GM23338 (cell line): ENCODE results near the gene LSM14A.
A peak's percentile ranks its signal among the peaks of the same experiment; 100 is the strongest.

Experiments used
- CREB1 ChIP-seq: fragments of 250-450 bp; sonication (Bioruptor Pico); IDR thresholded peaks from 2 replicates; pipeline ENCODE4 v1.5.0; 2020; ENCODE audit warnings: low read depth, mild to moderate bottlenecking, moderate library complexity
- EZH2 ChIP-seq: fragments of 200-600 bp; sonication (generic); IDR thresholded peaks from one replicate; pipeline ENCODE4 v1.8.0; 2017; ENCODE audit warnings: antibody characterized with exemption, mild to moderate bottlenecking, low read depth; ENCODE audit not compliant: unreplicated experiment
- EZH2phosphoT487 ChIP-seq: fragments of 200-600 bp; sonication (generic); IDR thresholded peaks from one replicate; pipeline ENCODE4 v1.8.1; 2018; ENCODE audit warnings: antibody characterized with exemption; ENCODE audit not compliant: unreplicated experiment
- POLR2AphosphoS5 ChIP-seq: IDR thresholded peaks from 2 replicates; pipeline ENCODE4 v1.6.1; 2016; ENCODE audit warnings: antibody characterized with exemption, low read depth
- TF ChIP-seq, protein P1 (sequence below), 2 experiments: fragments of 200-600 bp in 1 of 2; sonication (generic) in 1 of 2; conservative IDR thresholded peaks; 2 replicates each; pipeline versions ENCODE4 v1.5.1 to v1.6.1; 2016 to 2017; ENCODE audit warnings: antibody characterized with exemption in 2 of 2, low read depth in 2 of 2, mild to moderate bottlenecking in 2 of 2, moderate library complexity in 1 of 2
- TF ChIP-seq, protein P2 (sequence below): IDR thresholded peaks from one replicate; pipeline ENCODE4 v1.6.1; 2018; ENCODE audit warnings: antibody characterized with exemption; ENCODE audit not compliant: unreplicated experiment
- TF ChIP-seq, protein P3 (sequence below): IDR thresholded peaks from 2 replicates; pipeline ENCODE4 v1.6.1; 2016; ENCODE audit warnings: antibody characterized with exemption

DNA sequence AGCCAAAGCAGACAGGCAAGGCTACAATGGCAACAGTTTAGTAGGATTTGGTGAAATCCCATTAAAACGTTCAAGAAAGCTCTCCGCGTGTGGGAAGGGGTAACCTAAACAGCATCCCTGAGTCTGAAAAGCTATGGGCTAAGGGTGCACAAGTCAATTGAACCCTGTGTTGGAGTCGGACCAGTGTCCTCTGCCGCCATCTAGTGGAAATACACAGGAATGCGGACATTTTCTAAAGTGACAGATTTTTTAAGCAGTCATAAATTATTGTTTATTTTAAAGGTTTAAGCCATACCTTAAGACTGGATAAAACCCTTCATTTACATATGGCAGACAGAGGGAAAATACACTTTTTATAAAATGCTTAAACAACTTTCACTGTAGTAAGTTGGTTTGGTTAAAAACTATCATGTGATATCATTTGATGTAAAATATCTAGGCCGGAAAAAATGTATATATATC is 26.5 kb upstream of the LSM14A start:
- TF ChIP-seq, protein P1, sequence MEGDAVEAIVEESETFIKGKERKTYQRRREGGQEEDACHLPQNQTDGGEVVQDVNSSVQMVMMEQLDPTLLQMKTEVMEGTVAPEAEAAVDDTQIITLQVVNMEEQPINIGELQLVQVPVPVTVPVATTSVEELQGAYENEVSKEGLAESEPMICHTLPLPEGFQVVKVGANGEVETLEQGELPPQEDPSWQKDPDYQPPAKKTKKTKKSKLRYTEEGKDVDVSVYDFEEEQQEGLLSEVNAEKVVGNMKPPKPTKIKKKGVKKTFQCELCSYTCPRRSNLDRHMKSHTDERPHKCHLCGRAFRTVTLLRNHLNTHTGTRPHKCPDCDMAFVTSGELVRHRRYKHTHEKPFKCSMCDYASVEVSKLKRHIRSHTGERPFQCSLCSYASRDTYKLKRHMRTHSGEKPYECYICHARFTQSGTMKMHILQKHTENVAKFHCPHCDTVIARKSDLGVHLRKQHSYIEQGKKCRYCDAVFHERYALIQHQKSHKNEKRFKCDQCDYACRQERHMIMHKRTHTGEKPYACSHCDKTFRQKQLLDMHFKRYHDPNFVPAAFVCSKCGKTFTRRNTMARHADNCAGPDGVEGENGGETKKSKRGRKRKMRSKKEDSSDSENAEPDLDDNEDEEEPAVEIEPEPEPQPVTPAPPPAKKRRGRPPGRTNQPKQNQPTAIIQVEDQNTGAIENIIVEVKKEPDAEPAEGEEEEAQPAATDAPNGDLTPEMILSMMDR (conservative IDR thresholded peaks at IDR 0.05; ENCODE audit: low read depth in 2 of 2), result peak; percentile 87 to 94
- TF ChIP-seq POLR2AphosphoS5 (no peak), EZH2 (no peak), EZH2phosphoT487 (no peak), CREB1 (CRISPR knock-in tag) (no peak)
- TF ChIP-seq, protein P2, sequence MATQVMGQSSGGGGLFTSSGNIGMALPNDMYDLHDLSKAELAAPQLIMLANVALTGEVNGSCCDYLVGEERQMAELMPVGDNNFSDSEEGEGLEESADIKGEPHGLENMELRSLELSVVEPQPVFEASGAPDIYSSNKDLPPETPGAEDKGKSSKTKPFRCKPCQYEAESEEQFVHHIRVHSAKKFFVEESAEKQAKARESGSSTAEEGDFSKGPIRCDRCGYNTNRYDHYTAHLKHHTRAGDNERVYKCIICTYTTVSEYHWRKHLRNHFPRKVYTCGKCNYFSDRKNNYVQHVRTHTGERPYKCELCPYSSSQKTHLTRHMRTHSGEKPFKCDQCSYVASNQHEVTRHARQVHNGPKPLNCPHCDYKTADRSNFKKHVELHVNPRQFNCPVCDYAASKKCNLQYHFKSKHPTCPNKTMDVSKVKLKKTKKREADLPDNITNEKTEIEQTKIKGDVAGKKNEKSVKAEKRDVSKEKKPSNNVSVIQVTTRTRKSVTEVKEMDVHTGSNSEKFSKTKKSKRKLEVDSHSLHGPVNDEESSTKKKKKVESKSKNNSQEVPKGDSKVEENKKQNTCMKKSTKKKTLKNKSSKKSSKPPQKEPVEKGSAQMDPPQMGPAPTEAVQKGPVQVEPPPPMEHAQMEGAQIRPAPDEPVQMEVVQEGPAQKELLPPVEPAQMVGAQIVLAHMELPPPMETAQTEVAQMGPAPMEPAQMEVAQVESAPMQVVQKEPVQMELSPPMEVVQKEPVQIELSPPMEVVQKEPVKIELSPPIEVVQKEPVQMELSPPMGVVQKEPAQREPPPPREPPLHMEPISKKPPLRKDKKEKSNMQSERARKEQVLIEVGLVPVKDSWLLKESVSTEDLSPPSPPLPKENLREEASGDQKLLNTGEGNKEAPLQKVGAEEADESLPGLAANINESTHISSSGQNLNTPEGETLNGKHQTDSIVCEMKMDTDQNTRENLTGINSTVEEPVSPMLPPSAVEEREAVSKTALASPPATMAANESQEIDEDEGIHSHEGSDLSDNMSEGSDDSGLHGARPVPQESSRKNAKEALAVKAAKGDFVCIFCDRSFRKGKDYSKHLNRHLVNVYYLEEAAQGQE, result no peak
- TF ChIP-seq, protein P3, sequence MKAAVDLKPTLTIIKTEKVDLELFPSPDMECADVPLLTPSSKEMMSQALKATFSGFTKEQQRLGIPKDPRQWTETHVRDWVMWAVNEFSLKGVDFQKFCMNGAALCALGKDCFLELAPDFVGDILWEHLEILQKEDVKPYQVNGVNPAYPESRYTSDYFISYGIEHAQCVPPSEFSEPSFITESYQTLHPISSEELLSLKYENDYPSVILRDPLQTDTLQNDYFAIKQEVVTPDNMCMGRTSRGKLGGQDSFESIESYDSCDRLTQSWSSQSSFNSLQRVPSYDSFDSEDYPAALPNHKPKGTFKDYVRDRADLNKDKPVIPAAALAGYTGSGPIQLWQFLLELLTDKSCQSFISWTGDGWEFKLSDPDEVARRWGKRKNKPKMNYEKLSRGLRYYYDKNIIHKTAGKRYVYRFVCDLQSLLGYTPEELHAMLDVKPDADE, result no peak
